Fibroblast of skin of back (primary cell): ENCODE results near the gene DRC7.
"Not testable (repeated sequence)": the region's sequence is repeated elsewhere in the genome, so short reads cannot be mapped to it uniquely, and the experiment has no call there.

Source experiments
- DNase-seq: peaks from one replicate; pipeline ENCODE4 v3.0.0-alpha.2; 2013

The DRC7 gene

DNA sequence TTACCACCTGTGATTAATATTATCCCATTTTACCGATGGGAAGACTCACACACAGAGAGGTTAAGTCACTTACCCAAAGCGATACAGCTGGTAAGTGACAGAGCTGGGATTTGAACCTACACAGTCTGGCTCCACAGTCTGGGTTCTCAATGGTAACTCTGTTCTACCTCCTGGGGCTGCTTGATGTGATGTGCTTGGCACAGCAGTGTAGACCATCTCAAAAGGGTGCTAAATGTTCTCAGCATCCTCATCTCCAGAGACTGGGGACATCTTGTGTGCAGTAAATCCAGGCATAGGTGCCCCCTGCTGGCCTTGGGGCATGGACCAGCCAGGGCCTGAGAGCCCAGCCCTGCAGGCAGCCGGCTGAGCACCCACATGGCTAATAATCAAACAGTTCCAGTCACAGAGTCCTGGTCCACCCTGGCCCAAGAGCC, 25.6 kb downstream of the DRC7 start:
- DNase-seq = peak; percentile 53

DNA sequence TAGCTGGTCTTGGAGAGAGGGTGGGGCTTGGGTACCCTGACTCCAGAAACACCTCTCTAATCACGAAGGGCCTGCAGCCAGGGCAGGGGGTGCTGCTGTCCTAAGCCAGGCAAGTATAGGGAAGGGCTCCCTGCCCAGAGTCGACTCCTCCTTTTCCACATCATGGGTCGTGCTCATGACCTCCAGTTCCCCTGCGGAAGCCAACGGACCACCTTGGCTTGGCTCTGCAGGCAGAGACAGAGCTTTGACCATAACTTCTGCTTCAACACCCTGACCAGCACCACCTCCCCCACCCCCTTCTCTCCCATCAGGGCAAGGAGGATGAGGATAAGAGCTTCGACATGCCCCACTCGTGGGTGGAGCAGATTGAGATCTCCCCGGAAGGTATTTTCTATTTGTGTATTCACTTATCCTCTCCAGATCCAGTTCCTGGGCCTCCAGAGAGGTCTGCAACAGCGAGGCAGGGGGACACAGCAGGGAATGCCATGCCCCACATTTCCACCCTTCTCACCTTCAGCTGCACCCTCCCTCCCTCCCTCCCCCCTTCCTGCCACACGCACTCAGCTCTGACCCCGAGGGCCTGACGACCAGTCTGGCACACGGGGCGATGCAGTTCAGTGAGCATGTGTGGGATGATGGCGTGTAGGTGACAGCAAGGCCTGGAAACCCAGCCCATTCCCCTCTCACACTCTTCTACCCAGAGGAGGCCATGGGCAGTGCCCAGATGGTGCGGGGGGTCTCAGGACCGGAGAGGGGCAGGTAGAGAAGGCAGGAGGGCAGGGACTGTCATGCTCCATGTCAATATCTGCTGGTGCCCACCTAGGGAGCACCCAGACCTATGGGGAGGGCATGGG, 27.0 kb downstream of the DRC7 start:
- DNase-seq = no peak

DNA sequence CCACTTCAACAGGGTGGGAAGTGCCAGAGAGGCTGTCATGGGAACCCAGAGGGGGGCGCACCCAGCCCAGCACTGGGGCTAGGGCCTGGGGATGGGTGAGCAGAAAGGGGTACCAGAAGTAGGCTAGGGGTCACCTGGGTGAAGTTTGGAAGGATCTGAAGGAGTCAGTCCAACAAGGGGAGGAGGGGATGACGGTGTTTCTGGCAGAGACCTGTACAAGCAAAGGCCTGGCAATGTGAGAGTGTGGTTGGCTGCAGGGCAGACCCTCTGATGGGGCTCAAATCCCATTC, 27.5 kb downstream of the DRC7 start:
- no peak for DNase-seq

DNA sequence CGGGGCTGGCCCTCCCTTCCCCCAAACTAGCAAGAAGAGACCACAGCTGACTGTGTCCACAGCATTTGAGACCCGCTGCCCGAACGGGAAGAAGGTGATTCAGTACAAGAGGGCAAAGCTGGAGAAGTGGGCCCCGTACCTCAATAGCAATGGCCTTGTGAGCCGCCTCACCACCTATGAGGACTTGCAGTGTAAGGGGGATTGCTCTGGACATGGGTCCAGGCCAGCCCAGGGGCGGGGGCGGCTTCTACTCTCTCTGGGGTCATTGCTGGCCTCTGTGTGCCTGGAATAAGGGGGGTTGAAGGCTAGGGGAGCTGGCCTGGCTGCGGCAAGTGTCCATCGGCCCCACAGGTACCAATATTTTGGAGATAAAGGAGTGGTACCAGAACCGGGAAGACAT, 28.0 kb downstream of the DRC7 start:
- no peak for DNase-seq

DNA sequence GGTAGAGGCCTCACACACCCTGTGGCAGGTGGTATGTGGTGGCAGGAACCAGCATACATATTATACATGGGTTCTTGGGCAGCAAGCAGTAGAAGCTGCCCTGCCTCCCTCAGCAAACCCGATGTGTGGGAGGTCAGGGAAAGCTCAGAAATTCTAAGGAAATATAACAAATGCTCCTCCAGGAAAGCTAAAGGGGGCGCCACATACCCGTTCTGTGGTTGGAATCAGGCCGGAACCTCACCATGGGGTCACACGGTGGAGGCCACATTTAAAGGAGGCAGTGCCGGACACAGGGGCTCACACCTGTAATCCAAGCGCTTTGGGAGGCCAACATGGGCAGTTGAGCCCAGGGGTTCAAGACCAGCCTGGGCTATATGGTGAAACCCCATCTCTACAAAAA, 28.6 kb downstream of the DRC7 start:
- no peak for DNase-seq

DNA sequence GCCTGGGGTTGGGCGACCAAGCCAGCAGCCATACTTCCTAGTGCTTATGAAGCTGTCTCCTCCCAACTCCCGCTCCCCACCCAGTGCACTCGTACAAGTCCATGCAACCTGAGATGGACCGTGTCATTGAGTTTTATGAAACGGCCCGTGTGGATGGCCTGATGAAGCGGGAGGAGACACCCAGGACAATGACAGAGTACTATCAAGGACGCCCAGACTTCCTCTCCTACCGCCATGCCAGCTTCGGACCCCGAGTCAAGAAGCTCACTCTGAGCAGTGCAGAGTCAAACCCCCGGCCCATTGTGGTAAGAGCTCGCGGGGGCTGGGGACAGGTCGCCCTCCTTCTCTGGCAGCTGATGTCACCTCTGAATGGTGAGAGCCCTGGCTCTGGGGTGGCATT, 29.9 kb downstream of the DRC7 start:
- DNase-seq = no peak

DNA sequence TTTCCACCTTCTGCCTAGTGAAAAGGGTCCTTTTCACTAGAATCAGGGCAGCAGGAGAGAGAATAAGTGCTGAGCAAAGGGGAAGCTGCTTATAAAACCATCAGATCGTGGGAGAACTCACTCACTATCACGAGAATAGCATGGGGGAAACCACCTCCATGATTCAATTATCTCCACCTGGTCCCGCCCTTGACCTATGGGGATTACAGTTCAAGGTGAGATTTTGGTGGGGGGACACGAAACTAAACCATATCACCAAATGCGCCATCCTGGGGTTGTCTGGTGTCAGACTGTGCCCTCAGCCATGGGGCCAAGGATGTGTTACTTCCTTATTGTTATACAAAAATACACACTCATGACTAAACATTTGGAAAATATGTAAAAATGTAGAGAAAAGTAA, 30.5 kb downstream of the DRC7 start:
- peak; percentile 3 for DNase-seq

DNA sequence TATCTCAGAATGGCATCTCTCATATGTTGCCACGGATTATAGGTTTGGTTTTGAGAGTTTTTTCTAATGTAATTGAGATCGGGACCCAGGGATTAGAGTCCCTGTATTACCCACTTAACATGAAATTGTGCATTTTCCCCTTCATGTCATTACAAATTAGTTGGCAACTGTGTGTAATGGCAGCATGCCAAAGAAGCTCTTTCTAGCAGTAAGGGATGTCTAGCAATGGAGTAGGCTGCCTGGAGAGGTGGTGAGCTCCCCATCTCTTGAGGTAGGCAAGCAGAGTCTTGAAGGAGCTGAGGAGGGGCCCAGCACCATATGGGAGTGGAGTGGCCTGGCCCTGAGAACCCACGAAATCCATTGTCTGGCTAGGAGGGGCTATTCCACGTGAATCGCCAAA, 30.9 kb downstream of the DRC7 start:
- no peak for DNase-seq

DNA sequence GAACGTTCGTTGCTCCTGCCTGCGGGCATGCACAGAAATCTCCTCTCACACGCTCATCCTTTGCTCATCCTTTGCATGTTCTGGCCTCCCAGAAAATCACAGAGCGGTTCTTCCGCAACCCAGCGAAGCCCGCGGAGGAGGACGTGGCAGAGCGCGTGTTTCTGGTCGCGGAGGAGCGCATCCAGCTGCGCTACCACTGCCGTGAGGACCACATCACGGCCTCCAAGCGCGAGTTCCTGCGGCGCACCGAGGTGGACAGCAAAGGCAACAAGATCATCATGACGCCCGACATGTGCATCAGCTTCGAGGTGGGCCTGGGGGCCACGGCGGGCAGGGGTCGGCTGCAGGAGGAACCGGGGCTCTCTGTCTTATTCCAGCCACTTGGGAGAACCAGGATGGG, 31.4 kb downstream of the DRC7 start:
- no peak for DNase-seq

DNA sequence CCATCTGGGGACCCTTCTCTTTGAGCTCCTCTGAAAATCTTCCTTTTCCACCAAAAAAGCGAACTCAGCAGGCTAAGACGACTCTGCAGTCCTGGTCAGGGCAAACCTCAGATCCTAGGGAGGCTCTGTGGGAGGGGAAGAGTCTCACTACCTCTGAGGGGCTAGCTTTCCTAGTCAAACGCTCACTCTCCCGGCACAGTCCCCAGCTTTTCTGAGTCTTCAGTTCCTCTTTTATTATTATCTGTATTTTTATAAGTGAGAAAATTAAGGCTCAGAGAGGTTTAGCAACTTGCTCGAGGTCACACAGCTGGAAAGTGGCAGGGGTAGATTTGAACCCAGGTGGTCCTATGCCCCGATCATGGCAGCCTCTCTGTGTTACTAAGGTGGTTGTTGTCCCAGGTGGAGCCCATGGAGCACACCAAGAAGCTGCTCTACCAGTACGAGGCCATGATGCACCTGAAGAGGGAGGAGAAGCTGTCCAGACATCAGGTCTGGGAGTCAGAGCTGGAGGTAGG, 31.9 kb downstream of the DRC7 start:
- no peak for DNase-seq

DNA sequence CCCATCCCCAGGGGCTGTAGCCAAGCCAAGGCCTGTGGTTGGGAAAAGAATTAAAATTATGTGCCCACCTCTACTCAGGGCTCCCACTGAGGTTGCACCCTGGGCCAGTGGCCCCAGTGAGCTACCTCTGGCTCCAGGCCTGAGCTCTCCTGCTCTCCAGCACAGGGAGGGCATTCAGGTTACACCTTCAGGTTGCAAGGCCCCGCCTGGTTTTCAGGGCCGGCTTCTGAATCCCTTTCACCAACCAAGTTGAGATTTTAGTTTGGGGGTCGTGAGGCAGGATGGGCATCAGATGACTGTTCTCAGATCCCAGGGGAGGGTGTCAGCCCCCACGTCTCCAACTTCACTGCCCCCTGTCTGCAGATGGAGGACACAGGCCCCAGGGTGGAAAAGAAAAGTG, 33.0 kb downstream of the DRC7 start:
- DNase-seq = no peak

DNA sequence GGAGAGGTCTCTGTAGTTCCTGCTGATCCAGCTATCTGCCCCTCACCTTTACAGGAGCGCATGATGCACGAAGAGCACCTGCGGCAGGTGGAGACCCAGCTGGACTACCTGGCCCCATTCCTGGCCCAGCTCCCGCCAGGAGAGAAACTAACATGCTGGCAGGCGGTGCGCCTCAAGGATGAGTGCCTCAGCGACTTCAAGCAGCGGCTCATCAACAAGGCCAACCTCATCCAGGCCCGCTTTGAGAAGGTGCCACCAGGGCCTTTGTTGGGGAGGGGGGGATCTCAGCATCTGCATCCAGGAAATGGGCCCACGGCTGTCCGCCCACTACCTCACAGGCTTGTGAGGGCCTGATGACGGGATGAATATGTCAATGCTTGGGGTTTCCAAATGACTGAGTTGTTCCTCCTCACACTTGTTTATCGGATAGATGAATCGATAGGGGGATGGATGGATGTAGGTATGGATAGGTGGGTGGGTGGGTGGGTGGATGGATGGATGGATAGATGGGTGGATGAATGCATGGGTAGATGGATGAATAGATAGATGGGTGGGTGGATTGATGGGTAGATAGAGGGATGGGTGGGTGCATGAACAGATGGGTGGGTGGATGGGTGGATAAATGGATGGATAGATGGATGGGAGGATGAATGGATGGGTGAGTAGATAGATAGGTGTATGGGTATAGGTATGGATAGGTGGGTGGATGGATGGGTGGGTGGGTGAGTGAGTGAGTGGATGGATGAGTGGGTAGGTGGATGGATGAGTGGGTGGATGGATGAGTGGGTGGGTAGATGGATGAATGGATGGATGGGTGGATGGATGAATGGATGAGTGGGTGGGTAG, 34.0 kb downstream of the DRC7 start:
- no peak for DNase-seq

DNA sequence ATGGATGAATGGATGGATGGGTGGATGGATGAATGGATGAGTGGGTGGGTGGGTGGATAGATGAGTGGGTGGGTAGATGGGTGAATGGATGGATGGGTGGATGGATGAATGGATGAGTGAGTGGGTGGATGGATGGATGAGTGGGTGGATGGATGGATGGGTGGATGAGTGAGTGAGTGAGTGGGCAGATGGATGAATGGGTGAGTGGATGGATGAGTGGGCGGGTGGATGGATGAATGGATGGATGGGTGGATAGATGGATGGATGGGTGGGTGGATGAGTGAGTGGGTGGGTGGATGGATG, 34.5 kb downstream of the DRC7 start:
- DNase-seq = no peak

DNA sequence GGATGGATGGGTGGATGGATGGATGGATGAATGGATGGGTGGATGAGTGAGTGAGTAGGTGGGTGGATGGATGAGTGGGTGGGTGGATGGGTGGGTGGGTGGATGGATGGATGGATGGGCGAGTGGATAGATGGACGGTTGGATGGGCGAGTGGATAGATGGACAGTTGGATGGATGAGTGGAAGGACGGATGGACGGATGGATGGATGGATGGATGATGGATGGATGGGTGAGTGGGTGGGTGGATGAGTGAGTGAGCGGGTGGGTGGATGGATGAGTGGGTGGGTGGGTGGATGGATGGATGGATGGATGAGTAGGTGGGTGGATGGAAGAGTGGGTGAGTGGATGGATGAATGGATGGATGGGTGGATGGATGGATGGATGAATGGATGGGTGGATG, 35.2 kb downstream of the DRC7 start:
- DNase-seq = not testable (repeated sequence)

DNA sequence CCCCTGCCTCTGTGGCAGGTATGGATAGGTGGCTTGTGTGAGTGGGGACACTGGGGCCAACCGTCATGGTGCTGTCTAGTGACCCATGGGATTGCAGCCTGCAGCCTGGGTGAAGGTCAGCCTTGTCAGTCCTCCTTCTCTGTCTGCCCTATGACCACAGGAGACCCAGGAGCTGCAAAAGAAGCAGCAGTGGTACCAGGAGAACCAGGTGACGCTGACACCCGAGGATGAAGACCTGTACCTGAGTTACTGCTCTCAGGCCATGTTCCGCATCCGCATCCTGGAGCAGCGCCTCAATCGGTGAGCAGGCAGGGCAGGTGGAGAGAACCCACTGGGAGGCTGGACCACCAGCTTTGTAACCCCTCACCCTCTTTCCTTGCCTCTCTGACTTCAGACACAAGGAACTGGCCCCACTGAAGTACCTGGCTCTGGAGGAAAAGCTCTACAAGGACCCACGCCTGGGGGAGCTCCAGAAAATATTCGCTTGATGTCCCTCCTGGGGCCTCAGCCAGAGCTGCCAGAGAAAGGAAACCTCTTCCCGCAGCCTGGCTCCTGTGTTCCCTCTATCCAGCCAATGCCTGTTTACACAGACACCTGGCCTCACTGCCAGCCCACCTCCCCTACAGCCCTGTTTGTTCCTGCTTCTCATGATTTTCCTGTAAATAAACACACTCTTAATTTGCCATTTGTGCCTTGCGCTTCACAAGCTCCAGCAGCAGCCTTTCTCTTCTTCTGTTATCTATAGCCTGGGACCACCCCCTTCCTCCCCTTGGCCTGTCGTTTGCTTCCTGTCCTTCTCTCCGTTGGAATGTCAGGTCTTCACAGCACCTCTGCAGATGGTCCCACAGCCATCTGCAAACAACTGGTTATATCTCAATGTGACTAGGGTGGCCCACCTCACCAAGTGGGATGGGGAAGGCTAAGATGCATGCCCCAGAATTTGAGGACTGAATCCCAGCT, 36.4 kb downstream of the DRC7 start:
- DNase-seq = no peak

DNA sequence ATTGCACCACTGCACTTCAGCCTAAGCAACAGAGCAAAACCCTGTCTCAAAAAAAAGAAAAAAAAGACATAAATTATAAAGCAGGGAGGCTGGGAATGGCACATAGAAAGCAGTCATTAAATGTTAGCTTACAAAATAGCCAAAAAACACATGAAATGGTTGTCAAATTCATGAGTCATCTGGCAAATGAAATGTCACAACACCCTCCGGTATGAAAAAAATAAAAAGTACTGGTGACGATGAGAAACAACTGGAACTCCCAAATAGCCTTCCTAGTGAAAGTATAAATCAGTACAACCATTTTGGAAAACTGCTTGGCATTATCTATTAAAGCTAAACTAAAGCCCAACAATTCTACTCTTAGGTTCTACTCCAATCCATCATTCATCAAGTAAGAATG, 37.4 kb downstream of the DRC7 start:
- DNase-seq = peak; percentile 7

DNA sequence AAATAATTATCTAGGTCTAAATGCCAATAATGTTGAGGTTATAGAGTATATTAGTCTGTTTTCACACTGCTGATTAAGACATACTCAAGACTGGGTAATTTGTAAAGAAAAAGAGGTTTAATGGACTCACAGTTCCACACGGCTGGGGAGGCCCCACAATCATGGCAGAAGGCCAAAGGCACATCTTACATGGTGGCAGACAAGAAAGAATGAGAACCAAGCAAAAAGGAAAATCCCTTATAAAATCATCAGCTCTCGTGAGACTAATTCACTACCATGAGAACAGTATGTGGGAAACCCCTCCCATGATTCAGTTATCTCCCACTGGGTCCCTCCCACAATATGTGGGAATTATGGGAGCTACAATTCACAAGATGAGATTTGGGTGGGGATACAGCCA, 38.1 kb downstream of the DRC7 start:
- no peak for DNase-seq

DNA sequence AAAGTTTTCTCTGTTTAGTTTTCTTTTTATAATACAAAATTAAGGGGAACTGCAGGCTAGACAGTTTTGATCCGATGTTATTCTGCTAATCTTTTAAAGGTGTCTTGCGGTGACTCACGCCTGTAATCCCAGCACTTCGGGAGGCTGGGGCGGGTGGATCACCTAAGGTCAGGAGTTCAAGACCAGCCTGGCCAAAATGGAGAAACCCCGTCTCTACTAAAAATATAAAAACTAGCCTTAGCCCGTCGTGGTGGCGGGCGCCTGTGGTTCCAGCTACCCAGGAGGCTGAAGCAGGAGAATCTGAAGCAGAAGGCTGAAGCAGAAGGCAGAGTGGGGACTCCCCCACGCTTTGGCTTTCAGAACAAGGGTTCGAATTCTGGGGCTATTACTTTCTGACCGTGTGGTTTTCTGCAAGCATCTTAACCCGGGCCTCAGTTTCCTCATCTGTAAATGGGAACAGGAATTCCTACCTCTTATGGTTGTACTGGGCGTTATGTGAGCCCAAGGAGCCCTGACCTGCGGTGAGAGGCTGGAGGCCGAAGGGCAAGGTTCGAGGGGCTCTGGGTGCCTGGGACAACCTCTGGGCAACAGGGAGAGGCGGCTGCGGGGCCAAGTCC, 39.8 kb downstream of the DRC7 start:
- DNase-seq = no peak

DNA sequence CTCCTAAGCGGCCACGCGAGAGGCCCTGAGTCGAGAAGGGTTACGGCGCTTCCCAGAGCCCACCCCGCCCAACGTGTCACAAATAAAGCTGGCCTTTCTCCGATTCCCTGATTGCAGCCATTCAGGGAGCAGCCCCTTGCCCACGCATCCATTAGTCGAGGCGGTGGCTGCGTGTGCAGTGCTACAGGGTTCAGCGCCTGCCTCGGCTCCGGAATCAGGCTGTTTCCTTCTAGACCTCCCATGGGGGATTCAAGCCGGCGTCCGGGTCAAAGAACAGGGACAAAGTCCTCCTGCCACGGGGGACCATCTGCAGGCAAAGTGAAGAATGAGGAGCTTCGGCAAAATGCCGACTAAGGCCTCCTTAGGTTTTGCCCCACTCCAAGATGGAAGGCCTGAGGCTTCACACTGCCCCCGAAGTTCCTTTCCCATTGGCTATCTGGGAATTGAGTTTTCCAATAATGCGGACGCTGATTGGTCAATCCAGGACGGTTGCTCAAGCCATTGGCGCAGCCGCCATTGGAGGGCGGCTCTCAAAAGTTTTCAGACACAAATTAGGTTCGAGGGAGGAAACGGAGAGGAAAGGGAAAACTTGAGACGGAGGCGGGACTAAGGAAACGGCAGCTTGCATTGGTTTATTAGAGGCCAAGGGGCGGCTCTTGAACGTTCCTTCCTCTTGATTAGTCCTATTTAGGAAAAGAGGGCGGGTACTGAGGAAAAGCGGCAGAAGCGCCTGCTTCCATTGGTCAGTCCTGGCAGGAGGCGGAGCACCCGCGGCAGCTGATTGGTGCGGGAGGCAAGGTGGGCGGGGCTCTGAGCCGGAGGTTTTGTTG, 40.5 kb downstream of the DRC7 start:
- peak; percentile 100 for DNase-seq

DNA sequence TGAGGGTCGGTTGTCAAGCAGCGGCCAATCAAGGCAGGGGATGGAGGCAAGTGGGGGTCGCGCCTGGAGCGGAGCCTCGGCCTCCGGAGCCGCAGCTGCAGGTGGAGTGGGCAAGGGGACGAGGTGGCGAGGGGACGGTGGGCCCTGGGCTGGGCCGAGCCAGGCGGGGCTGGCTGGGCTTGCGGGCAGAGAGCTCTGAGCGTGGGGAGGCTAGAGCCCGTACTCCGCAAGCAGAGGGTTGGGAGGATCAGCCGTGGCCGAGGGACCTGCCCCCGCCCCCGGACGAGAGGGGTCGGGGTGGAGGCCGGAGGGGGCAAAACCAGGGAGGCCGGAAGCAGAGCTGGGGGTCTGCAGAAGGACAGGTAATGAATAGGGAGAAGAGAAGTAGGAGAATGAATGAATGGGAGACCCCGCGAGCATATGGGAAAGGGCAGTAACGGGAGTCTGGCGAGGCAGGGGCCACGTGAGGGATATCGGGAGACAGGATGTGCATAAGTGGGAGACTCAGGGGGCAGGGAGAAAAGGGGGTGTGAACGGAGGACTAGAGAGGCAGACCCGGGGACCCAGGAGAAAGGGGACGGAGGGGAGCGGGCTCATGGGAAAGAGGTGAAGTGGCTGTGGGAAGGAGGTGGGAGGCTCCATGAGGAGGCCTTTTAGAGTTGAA, 41.3 kb downstream of the DRC7 start, which contains the start of gene KATNB1:
KATNB1 (plus strand) TSS at position 16 of the 664 bp plus-strand sequence. CDS start 1,474 bp downstream, outside the sequence.
- DNase-seq = no peak
